ENCODE measurements around the gene ADPRHL1. TPM values are rescaled to one million over a fixed set of nuclear protein-coding genes. Genes with fewer than 3 reads are reported as not detected.

ADPRHL1 gene
- total RNA-seq, 1 experiment from 2014 or later = 3.9 TPM

GRCh38 chr13:113419531-113420193, 33.6 kb downstream of the ADPRHL1 start:
- H3K9me3 ChIP-seq (ENCODE audit: low read depth, low read length, poor library complexity, severe bottlenecking) = no peaks in the 10 kb centered on the region
- DNase-seq (ENCODE audit: low spot score) = no peak
- no peak overlapping the region for H3K4me3 ChIP-seq (ENCODE audit: low read depth, low read length, poor library complexity, severe bottlenecking)
- H3K27ac ChIP-seq (ENCODE audit: low read depth, low read length, poor library complexity, severe bottlenecking) = no peak overlapping the region
- no peaks in the 10 kb centered on the region for H3K4me1 ChIP-seq (ENCODE audit: insufficient read depth, low read length, poor library complexity, severe bottlenecking)
- peaks cover 4% of the 10 kb centered on the region for H3K27me3 ChIP-seq (replicated peaks; ENCODE audit: insufficient read depth, low read depth, low read length, poor library complexity)
- no peaks in the 10 kb centered on the region for H3K36me3 ChIP-seq (ENCODE audit: insufficient read depth, low read length, poor library complexity, severe bottlenecking)
- ChIA-PET CTCF (no interaction called here), POLR2A (ENCODE audit: low non-redundant PET) (no interaction called here)
- intact Hi-C loops (cut with micrococcal nuclease; ENCODE audit: unreplicated experiment) = no loop called here
- TF ChIP-seq CTCF (conservative IDR thresholded peaks at IDR 0.05; ENCODE audit: low read depth, low read length) (no peak), EZH2 (IDR thresholded peaks at IDR 0.05; ENCODE audit: borderline replicate concordance, low read depth, low read length, poor library complexity, severe bottlenecking) (no peak)
- BruUV-seq (replicated peaks) = no TSS peak

GRCh38 chr13:113418722-113419049, 34.6 kb downstream of the ADPRHL1 start:
- intact Hi-C loops (cut with micrococcal nuclease; ENCODE audit: unreplicated experiment) = no loop called here
- no peak for DNase-seq (ENCODE audit: low spot score)
- Histone ChIP-seq H3K27ac (ENCODE audit: low read depth, low read length, poor library complexity, severe bottlenecking) (no peak overlapping the region), H3K4me1 (ENCODE audit: insufficient read depth, low read length, poor library complexity, severe bottlenecking) (no peaks in the 10 kb centered on the region), H3K9me3 (ENCODE audit: low read depth, low read length, poor library complexity, severe bottlenecking) (no peaks in the 10 kb centered on the region), H3K27me3 (replicated peaks; ENCODE audit: insufficient read depth, low read depth, low read length, poor library complexity) (peaks cover 4% of the 10 kb centered on the region), H3K36me3 (ENCODE audit: insufficient read depth, low read length, poor library complexity, severe bottlenecking) (no peaks in the 10 kb centered on the region), H3K4me3 (ENCODE audit: low read depth, low read length, poor library complexity, severe bottlenecking) (no peak overlapping the region)
- BruUV-seq (replicated peaks) = no TSS peak
- TF ChIP-seq EZH2 (IDR thresholded peaks at IDR 0.05; ENCODE audit: borderline replicate concordance, low read depth, low read length, poor library complexity, severe bottlenecking) (no peak), CTCF (conservative IDR thresholded peaks at IDR 0.05; ENCODE audit: low read depth, low read length) (no peak)
- CTCF ChIA-PET = no interaction called here
- POLR2A ChIA-PET (ENCODE audit: low non-redundant PET) = no interaction called here

- DNase-seq (ENCODE audit: low spot score) = no peak
- ChIA-PET POLR2A (ENCODE audit: low non-redundant PET) (no interaction called here), CTCF (no interaction called here)
- BruUV-seq (replicated peaks) = no TSS peak
- H3K4me3 ChIP-seq (ENCODE audit: low read depth, low read length, poor library complexity, severe bottlenecking) = no peak overlapping the region
- H3K36me3 ChIP-seq (ENCODE audit: insufficient read depth, low read length, poor library complexity, severe bottlenecking) = no peaks in the 10 kb centered on the region
- intact Hi-C loops (cut with micrococcal nuclease; ENCODE audit: unreplicated experiment) = no loop called here
- no peaks in the 10 kb centered on the region for H3K9me3 ChIP-seq (ENCODE audit: low read depth, low read length, poor library complexity, severe bottlenecking)
- H3K27me3 ChIP-seq (replicated peaks; ENCODE audit: insufficient read depth, low read depth, low read length, poor library complexity) = peaks cover 4% of the 10 kb centered on the region
- no peaks in the 10 kb centered on the region for H3K4me1 ChIP-seq (ENCODE audit: insufficient read depth, low read length, poor library complexity, severe bottlenecking)
- TF ChIP-seq EZH2 (IDR thresholded peaks at IDR 0.05; ENCODE audit: borderline replicate concordance, low read depth, low read length, poor library complexity, severe bottlenecking) (no peak), CTCF (conservative IDR thresholded peaks at IDR 0.05; ENCODE audit: low read depth, low read length) (no peak)
- H3K27ac ChIP-seq (ENCODE audit: low read depth, low read length, poor library complexity, severe bottlenecking) = no peak overlapping the region
These were observed 35.2 kb downstream of the ADPRHL1 start for GRCh38 chr13:113417836-113418721.
